GM19239 (cell line): Measurements from ENCODE around the gene TMEM138.
A peak's percentile ranks its signal among the peaks of the same experiment; 100 is the strongest.

ENCODE experiments used
- DNase-seq: peaks from one replicate; pipeline ENCODE4 v3.0.0; 2011; ENCODE audit warnings: low spot score; ENCODE audit not compliant: insufficient read length
- FAIRE-seq: peaks from 2 replicates; lab custom pipeline; 2011; peaks lifted over from hg19 to GRCh38; lab: Jason Lieb, UNC

TMEM138 gene

DNA sequence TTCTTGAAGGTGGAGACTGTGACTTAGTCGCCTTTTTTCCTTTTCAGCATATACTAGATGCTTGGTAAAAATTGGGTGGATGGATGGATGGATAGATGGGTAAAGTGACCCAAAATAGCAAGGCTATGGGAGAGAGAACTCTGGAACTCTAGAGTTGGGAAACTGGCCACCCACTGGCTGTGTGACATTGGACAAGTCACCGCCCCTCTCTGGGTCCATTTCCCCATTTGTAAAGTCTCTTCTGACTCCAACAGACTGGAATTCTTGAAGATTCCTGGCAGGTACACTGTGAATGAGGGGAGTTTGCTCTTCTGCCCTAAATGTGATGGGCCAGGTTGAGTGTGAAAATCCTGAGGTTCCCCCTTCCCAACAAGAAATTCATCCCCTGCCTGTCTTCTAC, 21.2 kb upstream of the TMEM138 start:
- DNase-seq (no peak), FAIRE-seq (no peak)

DNA sequence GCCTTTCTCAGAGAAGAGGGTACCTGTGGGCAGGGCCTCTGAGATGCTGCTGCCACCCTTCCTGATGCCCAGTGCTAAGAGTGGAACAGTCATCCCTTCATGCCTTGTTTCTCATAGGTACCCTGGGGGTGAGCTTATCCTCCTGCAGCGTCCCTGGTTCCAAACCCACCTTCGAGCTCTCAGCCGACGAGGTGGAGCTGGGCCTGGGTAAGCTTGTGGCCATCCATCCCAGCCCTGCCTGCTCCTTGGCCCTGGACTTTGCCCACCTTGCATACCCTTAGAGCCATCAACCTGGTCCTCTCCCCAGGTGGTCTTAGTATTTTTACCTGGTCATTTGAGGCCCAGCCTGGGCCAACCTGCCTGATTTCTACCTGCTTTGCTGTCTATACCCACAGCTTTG, 20.5 kb upstream of the TMEM138 start:
- DNase-seq (no peak), FAIRE-seq (no peak)

DNA sequence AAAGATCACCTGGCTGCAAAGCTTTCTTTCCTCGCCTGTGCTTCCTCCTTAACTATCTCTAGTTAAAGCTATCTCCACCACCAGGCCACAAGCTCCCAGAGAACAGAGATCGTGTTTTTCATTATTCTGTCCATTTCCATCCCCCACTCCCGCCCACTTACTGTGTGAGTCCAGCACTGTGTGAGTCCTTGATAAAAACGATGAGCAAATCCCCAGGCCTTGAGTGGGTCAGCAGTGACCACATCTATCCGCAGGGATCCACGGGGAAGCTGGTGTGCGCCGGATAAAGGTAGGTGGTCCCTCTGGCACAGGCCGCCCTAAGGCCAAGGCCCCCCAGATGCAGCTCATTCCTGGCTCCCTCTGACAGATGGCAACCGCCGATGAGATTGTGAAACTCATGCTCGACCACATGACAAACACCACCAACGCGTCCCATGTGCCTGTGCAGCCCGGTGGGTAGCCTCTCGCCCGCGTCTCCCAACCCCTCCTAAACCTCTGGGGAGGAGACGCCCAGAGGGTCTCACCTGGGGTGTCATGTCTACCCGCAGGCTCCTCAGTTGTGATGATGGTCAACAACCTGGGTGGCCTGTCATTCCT, 19.9 kb upstream of the TMEM138 start:
- no peak for DNase-seq
- no peak for FAIRE-seq

DNA sequence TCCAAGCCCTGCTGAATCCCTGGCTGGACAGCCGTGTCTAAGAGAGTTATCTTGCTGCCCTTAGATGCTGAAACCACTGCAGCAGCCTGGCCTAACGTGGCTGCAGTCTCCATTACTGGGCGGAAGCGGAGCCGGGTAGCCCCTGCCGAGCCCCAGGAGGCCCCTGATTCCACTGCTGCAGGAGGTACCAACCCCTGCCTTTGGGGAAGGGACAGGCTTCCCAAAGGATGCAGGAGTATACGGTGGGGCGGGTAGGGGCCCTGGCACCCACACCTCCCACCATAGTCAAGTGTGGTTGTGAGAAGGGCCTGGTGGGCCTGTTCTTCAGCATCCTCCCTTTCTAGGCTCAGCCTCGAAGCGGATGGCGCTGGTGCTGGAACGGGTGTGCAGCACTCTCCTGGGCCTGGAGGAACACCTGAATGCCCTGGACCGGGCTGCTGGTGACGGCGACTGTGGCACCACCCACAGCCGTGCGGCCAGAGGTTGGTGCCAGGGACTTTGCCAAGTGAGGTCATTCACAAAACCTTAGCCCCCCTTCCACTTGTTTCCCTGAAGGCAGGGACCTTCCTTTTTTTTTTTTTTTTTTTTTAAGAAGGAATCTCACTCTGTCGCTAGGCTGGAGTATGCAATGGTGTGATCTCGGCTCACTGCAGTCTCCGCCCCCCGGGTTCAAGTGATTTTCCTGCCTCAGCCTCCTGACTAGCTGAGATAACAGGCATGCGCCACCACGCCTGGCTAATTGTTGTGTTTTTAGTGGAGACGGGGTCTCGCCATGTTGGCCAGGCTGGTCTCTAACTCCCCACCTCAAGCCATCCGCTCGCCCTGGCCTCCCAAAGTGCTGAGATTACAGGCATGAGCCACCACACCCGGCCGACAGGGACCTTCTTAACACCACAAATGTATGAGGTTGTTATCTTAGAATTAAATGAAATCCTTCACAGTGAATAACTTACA, 18.1 kb upstream of the TMEM138 start:
- DNase-seq (no peak), FAIRE-seq (no peak)

DNA sequence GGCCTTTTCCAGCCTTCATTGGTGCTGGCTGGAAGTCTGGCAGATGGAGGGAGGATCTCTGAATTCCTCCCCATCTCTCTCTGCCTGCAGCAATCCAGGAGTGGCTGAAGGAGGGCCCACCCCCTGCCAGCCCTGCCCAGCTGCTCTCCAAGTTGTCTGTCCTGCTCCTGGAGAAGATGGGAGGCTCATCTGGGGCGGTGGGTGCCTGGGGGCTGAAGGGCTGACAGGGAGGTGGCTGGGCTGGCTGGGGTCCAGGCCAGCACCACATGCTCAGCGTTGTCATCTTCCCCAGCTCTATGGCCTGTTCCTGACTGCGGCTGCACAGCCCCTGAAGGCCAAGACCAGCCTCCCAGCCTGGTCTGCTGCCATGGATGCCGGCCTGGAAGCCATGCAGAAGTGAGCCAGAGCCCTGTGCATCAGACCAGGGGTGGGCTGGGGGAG, 17.0 kb upstream of the TMEM138 start:
- FAIRE-seq (no peak), DNase-seq (no peak)

DNA sequence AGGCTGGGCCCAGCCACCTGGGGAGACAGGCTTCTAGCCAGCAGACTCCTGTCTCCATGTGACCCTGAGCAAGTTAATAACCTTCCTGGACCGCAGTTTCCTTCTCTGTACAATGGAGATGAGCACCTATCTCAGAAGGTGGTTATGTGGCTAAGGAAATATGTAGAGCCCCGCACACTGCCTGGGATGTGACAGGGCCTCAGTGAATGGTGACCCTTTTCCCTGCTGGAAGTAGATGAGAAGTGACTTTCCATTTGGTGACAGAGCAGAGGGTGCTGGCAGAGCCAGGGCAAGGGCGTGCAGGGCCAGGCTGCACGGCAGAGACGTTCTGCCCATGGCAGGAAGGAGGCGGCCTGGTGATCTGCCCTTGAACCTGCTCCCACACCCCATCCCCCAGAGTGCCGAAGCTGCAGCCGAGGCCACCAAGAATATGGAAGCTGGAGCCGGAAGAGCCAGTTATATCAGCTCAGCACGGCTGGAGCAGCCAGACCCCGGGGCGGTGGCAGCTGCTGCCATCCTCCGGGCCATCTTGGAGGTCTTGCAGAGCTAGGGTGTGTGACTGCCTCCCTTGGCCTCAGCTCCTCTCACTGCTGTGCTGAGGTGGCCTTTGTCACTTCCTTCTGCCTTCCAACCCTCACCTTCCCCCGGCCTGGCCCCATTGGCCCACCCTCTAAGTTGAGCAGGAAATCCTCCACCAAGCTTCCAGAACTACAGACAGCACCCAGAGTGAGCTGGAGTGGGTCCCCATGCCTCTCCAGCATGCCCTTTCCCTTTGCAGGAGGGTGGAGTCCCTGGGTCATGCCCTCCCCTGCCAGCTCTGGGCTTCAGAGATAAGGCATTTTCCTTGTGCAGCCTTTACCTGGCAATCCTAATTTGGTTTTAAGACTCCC, 16.0 kb upstream of the TMEM138 start:
- FAIRE-seq (no peak), DNase-seq (no peak)

DNA sequence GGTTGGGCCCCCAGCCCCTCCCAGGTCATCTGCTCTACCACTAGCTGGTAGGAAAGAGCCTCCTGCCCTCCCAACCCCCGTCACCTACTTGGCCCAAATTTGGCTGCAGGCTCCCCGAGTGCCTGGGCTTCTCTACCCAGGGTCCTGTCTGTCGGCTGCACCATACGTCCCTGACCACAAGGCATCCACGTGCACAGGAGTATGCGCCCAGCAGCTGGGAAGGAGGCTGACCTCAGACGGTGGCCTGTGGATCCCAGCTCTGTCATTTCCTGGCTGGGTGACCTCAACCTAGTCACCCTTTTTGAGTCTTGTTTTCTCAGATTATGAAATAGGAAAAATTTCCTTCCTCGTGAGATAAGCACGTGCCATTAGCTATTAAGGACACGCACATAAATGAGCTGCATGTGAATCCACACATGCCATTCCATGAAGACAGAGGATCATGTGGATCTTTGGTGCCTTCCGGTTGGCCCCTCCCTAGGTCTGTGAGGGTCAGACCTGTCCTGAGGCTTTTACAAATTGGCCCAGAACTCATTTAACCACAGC, 14.2 kb upstream of the TMEM138 start:
- FAIRE-seq (no peak), DNase-seq (no peak)

DNA sequence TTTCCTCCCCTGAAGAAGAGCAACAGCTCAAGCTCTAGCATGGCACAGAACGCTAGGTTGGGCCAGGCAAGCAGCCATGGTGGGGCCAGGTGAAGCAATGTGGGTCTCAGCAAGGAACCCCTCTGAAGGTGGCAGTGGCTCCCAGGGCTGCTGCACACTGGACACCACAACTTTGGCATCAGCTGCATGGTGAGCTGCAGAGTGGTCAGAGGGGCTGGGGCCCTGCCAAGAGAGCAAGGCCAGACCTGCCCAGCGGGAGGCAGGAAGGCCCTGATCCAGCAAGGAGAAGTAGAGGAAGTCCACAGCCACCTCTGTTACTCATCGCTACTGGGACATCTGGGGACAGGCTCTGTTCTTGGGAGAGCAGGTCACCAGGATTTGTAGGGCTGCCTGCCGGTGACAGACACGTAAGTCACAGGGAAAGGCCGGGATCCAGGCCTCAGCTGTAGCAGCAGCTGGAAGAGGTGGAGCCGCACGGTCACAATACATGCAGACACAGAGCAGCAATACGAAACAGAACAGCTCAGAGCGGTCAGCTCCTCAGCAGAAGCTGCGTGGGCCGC, 12.9 kb upstream of the TMEM138 start:
- FAIRE-seq, result no peak
- DNase-seq, result no peak

DNA sequence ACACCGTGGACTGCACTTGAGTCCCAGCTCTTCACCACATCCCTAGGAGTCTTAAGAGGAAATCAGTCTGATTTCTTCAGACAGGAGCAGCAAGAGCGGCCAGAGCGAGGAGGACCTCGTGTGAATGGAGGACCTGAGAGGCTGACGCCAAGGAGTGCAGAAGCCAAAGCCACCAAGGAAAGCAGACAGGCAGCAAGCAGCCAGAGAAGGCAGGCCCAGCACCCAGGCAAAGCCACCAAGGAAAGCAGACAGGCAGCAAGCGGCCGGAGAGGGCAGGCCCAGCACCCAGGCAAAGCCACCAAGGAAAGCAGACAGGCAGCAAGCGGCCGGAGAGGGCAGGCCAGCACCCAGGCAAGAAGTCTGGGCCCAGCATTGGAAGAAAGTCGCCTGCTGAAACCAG, 12.3 kb upstream of the TMEM138 start:
- FAIRE-seq (no peak), DNase-seq (no peak)

DNA sequence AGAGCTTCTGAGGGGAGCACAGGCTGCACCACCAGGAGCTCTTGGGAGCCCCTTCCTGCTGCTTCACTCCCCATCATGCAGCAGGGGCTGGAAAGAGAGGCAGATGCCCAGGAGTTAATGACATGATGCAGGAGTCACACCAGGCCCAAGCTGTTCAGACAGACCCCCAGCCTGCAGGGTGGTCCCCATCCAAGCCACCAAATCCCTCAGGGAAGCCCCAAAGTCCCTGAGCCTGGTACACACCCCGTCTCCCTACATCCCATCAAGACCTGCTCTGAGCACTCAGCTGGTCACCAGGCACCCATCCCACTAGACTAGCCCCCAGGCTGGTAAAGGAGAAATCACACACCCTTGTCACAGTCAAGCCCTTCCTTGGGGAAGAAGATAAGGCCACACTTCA, 11.8 kb upstream of the TMEM138 start:
- DNase-seq (no peak), FAIRE-seq (no peak)

DNA sequence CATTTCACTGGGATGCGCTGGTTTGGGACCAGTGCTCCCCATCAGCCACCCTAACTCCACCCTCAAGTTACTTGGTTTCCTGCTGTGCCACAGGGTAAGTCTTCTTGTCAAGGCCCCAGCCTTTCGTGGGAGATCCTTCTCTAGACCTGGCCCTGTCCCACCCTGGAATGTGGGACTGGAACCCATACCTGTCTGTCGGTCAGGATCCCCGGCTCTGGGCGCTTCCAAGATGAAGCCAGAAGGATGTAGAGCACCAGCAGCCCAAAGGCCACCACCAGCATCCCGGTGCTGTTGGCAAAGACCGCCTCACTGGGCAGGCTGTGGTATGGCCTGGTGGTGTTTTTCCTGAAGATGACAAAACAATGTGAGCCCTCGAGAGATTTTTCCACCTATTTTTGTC, 11.4 kb upstream of the TMEM138 start:
- FAIRE-seq (no peak), DNase-seq (no peak)

DNA sequence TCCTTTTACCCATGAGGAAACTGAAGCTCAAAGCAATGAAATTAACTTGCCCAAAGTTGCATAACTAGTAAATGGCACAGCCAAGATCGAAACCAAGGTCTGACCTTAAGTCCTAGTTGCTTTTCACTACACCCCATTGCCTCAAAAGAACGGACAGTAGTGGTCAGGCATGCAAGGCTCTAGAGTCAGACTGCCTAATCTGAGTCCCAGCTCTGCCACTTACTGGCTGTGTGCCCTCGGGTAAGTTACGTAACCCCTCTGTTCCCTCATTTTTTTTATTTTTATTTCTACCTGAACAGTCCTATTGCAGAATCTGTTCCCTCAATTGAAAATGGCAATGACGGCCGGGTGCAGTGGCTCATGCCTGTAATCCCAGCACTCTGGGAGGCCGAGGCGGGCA, 10.1 kb upstream of the TMEM138 start:
- FAIRE-seq (no peak), DNase-seq (no peak)

DNA sequence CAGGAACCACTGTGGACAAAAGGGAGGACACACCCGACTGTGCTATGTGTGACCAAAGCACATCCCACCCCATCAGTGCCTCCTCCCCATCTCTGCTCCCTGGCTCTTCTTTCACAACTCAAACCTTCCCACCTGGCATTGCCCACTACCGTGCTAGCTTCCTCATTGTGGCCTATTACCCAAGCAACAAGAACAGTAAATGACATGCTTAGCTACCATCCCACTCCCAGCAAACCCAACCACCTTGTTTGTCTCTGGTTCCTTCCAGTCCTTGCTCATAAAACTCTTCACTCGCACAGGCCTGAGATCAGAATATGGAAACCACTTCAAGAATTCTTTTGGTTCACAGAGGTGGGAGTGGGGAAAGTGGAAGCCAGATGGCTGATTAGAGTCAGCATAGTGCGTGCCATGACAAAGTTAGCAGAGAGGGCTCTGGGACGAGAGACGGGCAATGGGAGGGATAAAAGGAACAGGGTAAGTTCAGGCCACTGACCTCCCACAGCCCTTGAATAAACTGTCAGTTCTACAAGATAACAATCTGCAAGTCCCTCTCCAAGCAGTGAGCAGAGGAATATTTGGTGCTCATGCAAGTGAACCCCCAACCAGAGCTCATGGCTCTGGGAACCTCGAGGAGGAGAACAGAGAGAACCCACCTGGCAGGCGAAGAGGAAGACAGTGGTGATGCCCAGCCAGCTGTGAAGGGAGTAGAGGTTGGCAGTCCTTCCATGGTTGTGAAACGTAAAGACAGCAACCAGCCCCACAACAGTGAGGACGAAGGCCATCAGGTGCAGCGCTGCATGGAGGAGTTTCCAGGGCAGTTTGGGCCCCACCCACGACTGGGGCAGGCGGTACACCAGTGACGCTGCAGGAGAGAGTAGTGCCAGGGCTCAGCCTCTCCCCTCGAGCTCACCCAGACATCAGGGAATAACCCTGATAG, 8.8 kb upstream of the TMEM138 start:
- DNase-seq, result no peak
- FAIRE-seq, result peak; percentile 8

DNA sequence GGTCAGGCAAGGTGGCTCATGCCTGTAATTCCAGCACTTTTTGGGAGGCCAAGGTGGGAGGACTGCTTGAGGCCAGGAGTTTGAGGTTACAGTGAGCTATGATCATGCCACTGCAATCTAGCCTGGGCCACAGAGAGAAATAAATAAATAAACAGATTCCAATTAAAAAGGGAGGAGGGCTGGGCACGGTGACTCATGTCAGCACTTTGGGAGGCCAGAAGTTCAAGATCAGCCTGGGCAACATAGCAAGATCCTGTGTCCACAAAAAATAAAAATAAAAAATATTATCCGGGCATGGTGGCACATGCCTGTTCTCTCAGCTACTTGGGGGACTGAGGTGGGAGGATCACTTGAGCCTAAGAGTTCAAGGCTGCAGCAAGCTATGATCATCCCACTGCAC, 8.0 kb upstream of the TMEM138 start:
- FAIRE-seq (no peak), DNase-seq (no peak)

DNA sequence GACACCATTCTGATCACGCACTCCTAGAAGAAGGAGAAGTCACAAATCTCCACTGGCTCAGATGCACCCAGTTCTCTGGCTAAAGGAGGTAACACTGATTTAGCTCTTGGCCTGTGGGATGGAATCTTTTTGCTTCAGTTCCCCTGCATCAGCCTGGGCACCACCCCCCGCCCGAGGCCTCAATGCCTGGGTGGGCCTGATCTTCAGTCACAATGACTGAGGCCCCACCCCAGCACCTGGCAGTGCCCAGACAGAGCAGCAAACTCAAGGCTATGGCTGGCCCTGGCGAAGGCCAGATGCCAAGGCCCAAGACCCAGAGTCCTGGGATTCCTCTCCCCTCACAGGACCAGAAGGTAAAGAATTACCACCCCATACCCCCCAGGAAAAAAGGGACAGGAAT, 5.5 kb upstream of the TMEM138 start:
- FAIRE-seq (no peak), DNase-seq (no peak)

DNA sequence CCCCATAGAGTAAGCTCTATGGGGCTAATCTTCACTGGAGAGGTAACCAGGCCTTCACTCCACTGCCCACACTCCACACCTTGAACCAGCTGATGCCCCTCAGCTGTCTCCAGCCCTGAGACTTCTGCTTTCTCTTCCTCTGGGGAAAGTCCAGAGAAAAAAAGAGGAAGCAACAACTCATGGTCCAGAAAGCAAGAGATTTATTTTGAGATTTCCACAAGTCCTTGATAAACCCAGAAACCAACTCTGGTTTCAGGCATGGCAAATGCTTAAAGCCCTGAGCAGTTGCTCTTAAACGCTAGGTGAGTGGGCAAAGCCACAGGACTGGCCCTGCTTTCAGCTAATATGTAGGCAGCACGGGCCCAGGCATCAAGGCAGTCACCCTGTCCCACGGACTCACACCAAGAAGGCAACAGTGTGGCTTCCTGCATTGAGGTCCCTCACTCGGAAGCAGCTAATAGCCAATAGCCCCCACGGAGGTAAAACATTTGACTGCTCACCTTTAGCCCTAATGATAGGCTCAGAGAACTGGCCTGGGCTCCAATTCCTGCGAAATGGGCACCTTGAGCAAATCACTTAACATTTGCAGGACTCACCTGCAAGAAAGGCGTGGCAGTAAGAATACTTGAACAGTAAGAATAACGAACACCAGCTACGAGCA, 4.8 kb upstream of the TMEM138 start:
- peak; percentile 84 for FAIRE-seq

DNA sequence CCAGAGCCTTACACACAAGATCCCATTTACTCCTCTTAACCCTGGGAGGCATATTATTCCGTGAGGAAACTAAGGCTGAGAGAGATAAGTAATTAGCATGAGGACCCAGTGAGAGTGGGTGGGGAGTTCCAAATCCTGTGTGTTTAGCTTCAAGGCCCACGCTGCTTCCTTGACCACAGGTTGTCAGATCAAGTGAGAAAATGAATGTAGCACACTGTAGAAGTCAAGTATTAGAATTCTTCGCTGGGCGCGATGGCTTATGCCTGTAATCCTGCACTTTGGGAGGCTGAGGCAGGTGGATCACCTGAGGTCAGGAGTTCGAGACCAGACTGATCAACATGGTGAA, 4.3 kb upstream of the TMEM138 start:
- no peak for DNase-seq
- FAIRE-seq, result peak; percentile 55

More for the DNA sequence above, 4.8 kb upstream of the TMEM138 start:
- DNase-seq, result no peak

DNA sequence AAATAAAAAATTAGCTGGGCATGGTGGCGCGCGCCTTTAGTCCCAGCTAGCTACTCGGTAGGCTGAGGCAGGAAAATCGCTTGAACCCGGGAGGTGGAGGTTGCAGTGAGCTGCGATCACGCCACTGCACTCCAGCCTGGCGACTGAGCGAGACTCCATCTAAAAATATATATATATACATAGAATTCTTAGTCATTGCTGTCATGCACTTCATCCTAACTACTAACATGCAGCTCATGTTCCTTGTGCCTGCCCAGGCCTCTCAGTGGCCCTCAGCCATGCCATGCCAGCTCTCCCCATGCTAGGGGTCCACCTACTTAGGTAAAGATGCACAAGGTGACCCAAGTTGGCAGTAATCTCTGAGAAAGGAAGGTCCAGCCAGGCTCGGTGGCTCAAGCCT, 3.6 kb upstream of the TMEM138 start:
- FAIRE-seq (no peak), DNase-seq (no peak)

DNA sequence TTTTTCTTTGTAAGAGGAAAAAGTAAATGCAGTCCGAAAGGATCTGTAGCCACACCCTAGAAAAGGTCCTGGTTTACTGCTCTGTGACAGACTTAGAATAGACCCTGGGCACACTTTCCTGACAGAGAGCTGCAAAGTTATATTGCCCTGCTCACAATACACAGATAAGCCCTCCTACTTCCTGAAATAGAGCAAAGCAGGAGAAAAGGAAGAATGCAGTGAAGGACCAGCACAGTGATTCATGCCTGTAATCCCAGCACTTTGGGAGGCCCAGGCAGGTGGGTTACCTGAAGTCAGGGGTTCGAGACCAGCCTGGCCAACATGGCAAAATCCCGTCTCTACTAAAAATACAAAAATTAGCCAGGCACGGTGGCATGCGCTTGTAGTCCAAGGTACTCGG, 2.7 kb upstream of the TMEM138 start:
- no peak for DNase-seq
- no peak for FAIRE-seq
